Body of pancreas (tissue), 4 donors: Measurements from ENCODE around the gene ADGRE2. TPM values are rescaled to one million over a fixed set of nuclear protein-coding genes. Genes with fewer than 3 reads are reported as not detected.
"Not testable (repeated sequence)": the region's sequence is repeated elsewhere in the genome, so short reads cannot be mapped to it uniquely, and the experiment has no call there.

Experiments used
- ATAC-seq: fragments of 150-250 bp; one replicate; pipeline ENCODE4 v1.9.1; 2016
- DNase-seq, 4 donors: peaks; one replicate each; pipeline ENCODE4 v3.0.0-alpha.2; 2019
- H3K27ac ChIP-seq, 4 donors: fragments of 200-600 bp; sonication (generic); 1 replicate in 3 of 4; 2 replicates in 1 of 4; pipeline versions ENCODE4 v1.5.1 to v1.6.1; 2016 to 2019; ENCODE audit warnings: mild to moderate bottlenecking in 1 of 4, mixed read lengths in 1 of 4, moderate library complexity in 1 of 4
- H3K27me3 ChIP-seq, 2 donors: fragments of 200-600 bp; sonication (generic); one replicate each; pipeline ENCODE4 v1.6.0; 2016; ENCODE audit warnings: mild to moderate bottlenecking in 1 of 2
- H3K36me3 ChIP-seq, 2 donors: fragments of 200-600 bp; sonication (generic); replicated peaks in 1 of 2; 2 replicates each; pipeline ENCODE4 v1.5.1; 2016; ENCODE audit warnings: low read depth in 2 of 2; ENCODE audit not compliant: insufficient read depth in 1 of 2
- H3K4me1 ChIP-seq: fragments of 200-600 bp; sonication (generic); one replicate; pipeline ENCODE4 v1.6.0; 2016
- H3K4me3 ChIP-seq, 2 donors: fragments of 200-600 bp; sonication (generic); 1 replicate in 1 of 2; 2 replicates in 1 of 2; pipeline ENCODE4 v1.5.1; 2016 to 2019
- H3K9me3 ChIP-seq, 3 donors: fragments of 200-600 bp; sonication (generic); 1 replicate in 2 of 3; 2 replicates in 1 of 3; pipeline ENCODE4 v1.5.1; 2016
- CTCF ChIP-seq, 7 experiments: fragments of 450-650 bp in 4 of 7; fragments of 200-600 bp in 3 of 7; sonication (generic) in 3 of 7; IDR thresholded peaks; one replicate each; pipeline ENCODE4 v1.5.1; 2016 to 2019; ENCODE audit warnings: antibody characterized with exemption in 7 of 7
- POLR2A ChIP-seq, 3 donors: fragments of 450-650 bp; IDR thresholded peaks; one replicate each; pipeline ENCODE4 v1.6.1; 2016; ENCODE audit warnings: antibody characterized with exemption in 3 of 3, mild to moderate bottlenecking in 2 of 3
- WGBS, 2 donors: methylation state at CpG; one replicate each; pipeline ENCODE4 v1.1.5; 2017; 5-methylcytosine and 5-hydroxymethylcytosine counted together
- intact Hi-C: fragments of 100-400 bp; cut with DNase I; formaldehyde crosslinking; loops from one replicate; pipeline ENCODE4 v1.15.1; 2023
- total RNA-seq, 2 donors: library from RNA; depleted of rRNA; stranded (reverse); fragments of >200 nt; gene quantifications; one replicate each; pipeline ENCODE4 v1.1.0, GENCODE V29; 2016

The ADGRE2 gene
- total RNA-seq, 2 donors from 2014 or later, result 0.33 to 1.3 TPM

DNA sequence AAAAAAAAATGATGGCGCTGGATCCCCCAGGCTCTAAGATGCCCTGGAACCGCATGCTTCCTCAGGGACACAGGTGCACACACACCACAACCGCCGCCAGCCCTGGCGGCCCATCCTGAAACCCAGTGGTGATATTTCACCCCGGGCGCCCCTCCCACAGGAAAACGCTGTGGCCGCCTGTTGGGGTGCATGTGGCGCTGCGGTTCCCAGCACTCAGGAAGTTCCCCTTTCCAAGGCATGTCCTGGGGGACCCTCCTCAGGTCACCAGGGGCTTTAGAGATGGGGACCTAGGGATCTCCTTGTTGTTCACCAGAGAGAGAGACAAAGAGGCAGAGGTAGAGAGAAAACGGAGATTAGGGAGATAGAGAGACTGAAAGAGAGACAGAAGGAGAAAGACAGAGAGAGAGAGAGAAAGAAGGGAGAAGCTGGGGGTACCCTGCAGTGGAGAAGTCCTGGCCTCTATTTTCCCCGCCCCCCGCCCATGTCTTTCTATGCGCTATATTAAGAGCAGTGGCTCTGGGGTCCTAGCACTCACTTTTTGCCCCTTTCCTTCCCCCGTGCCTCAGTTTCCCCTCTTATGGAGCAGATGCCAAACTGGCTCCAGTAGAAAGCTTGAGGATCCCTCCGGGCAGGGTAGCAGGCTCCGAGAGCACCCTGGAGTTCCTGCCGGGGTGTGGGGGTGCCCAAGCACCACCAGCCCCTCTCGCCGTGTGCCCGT, 2.3 kb downstream of the ADGRE2 start:
- H3K4me3 ChIP-seq, result no peak overlapping the region
- intact Hi-C loops, result no loop called here
- no peaks in the 10 kb centered on the region for H3K9me3 ChIP-seq
- no peak for TF ChIP-seq POLR2A (IDR thresholded peaks at IDR 0.05)
- no peak for TF ChIP-seq CTCF (IDR thresholded peaks at IDR 0.05)
- H3K36me3 ChIP-seq, result no peaks in the 10 kb centered on the region
- no peak for DNase-seq
- 3 to 8% methylated on average over 20 to 22 of the region's 22 CpGs for WGBS, 2 donors
- H3K27me3 ChIP-seq, result no peaks in the 10 kb centered on the region
- H3K27ac ChIP-seq, result peak overlapping the region in 1 of 4 donors; percentile 37
- ATAC-seq, result no peak
- H3K4me1 ChIP-seq, result no peaks in the 10 kb centered on the region

- H3K27me3 ChIP-seq, intact Hi-C loops, H3K9me3 ChIP-seq, ATAC-seq, H3K27ac ChIP-seq, H3K4me3 ChIP-seq, DNase-seq, H3K4me1 ChIP-seq, H3K36me3 ChIP-seq: not testable (repeated sequence)
- WGBS, 2 donors, result 68 to 80% methylated on average over 7 to 8 of the region's 8 CpGs
Observed at GRCh38 chr19:14775326-14775725, 3.0 kb downstream of the ADGRE2 start.

- H3K27me3 ChIP-seq, result no peaks in the 10 kb centered on the region
- no peaks in the 10 kb centered on the region for H3K4me1 ChIP-seq
- no peak overlapping the region for H3K4me3 ChIP-seq
- H3K36me3 ChIP-seq, result no peaks in the 10 kb centered on the region
- no peak for TF ChIP-seq CTCF (IDR thresholded peaks at IDR 0.05)
- no peak for TF ChIP-seq POLR2A (IDR thresholded peaks at IDR 0.05)
- no peak for ATAC-seq
- no peak overlapping the region for H3K27ac ChIP-seq
- WGBS, 2 donors, result 55 to 67% methylated on average over 9 to 10 of the region's 10 CpGs
- intact Hi-C loops, result no loop called here
- H3K9me3 ChIP-seq, result no peaks in the 10 kb centered on the region
- DNase-seq, result no peak
Observed at GRCh38 chr19:14774373-14774772, 4.0 kb downstream of the ADGRE2 start.

DNA sequence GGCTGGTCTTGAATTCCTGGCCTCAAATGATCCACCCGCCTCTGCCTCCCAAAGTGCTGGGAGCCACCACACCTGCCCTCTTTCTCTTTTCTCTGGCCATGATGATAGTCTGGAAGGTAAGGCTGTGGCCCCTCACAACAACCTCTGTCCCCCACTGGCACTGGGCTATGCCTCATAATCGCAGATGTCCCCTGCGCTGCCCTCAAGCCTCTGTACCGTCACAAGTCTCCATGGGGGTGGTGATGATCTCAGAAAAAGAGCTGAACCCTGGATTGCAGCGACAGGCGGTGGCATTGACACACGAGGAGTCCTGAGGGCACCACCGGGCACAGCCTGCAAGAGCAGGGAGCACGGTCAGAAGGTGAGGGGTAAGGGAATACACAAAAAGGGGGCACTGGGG, 4.6 kb downstream of the ADGRE2 start:
- intact Hi-C loops, H3K9me3 ChIP-seq, H3K36me3 ChIP-seq, H3K4me3 ChIP-seq, DNase-seq, H3K27ac ChIP-seq, H3K4me1 ChIP-seq, H3K27me3 ChIP-seq, ATAC-seq: not testable (repeated sequence)
- WGBS, 2 donors, result 51 to 68% methylated on average over 2 to 9 of the region's 9 CpGs

GRCh38 chr19:14772995-14773394, 5.4 kb downstream of the ADGRE2 start:
- H3K27ac ChIP-seq, result no peak overlapping the region
- H3K9me3 ChIP-seq, result no peaks in the 10 kb centered on the region
- H3K36me3 ChIP-seq, result no peaks in the 10 kb centered on the region
- H3K4me3 ChIP-seq, result no peak overlapping the region
- H3K4me1 ChIP-seq, result no peaks in the 10 kb centered on the region
- no peak for TF ChIP-seq POLR2A (IDR thresholded peaks at IDR 0.05)
- TF ChIP-seq CTCF (IDR thresholded peaks at IDR 0.05), result no peak
- H3K27me3 ChIP-seq, result no peaks in the 10 kb centered on the region
- intact Hi-C loops, result no loop called here
- WGBS, 2 donors, result 81 to 89% methylated on average over 5 to 7 of the region's 7 CpGs
- ATAC-seq, result no peak
- no peak for DNase-seq

DNA sequence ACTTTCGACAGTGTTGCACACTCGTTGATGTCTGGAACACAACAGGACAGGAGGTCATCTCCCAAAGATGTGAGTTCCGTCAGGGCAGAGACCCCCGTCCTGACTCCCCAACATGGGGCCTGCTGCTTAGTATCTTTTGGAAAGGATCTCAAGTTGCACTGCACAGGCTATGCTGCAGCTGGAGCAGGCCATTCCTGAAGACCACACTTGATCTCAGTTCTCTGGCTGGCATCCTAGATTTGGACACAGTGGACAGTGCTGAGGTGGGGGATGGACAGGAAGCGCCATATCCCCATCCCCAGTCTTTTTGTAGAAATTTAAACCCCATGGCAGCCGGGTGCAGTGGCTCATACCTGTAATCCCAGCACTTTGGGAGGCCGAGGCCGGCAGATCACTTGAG, 5.9 kb downstream of the ADGRE2 start:
- 64 to 69% methylated on average over 8 of the region's 8 CpGs for WGBS, 2 donors
- Histone ChIP-seq H3K4me1 (no peaks in the 10 kb centered on the region), H3K27me3 (no peaks in the 10 kb centered on the region), H3K27ac (no peak overlapping the region), H3K4me3 (no peak overlapping the region), H3K9me3 (no peaks in the 10 kb centered on the region), H3K36me3 (no peaks in the 10 kb centered on the region)
- no peak for TF ChIP-seq CTCF (IDR thresholded peaks at IDR 0.05)
- TF ChIP-seq POLR2A (IDR thresholded peaks at IDR 0.05), result no peak
- ATAC-seq (no peak), DNase-seq (no peak)
- intact Hi-C loops, result no loop called here
